ENCODE data around the gene TSPAN7.

- TF ChIP-seq, protein P1, sequence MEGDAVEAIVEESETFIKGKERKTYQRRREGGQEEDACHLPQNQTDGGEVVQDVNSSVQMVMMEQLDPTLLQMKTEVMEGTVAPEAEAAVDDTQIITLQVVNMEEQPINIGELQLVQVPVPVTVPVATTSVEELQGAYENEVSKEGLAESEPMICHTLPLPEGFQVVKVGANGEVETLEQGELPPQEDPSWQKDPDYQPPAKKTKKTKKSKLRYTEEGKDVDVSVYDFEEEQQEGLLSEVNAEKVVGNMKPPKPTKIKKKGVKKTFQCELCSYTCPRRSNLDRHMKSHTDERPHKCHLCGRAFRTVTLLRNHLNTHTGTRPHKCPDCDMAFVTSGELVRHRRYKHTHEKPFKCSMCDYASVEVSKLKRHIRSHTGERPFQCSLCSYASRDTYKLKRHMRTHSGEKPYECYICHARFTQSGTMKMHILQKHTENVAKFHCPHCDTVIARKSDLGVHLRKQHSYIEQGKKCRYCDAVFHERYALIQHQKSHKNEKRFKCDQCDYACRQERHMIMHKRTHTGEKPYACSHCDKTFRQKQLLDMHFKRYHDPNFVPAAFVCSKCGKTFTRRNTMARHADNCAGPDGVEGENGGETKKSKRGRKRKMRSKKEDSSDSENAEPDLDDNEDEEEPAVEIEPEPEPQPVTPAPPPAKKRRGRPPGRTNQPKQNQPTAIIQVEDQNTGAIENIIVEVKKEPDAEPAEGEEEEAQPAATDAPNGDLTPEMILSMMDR (IDR thresholded peaks at IDR 0.05) = no peak
- no peak for TF ChIP-seq POLR2A (IDR thresholded peaks at IDR 0.05)
Measured at GRCh38 chrX:38651625-38652601, 90.6 kb downstream of the TSPAN7 start.

All from right lobe of liver (tissue), 4 donors.